IMR-90 (cell line): ENCODE data around the gene RBMY1D. TPM values are rescaled to one million over a fixed set of nuclear protein-coding genes. Genes with fewer than 3 reads are reported as not detected.

Experiments used
- ATAC-seq: fragments of 200-7000 bp; cut with Tn5 transposase; 2 replicates; pipeline ENCODE4 v1.9.1; 2020; ENCODE audit warnings: low read depth, mild to moderate bottlenecking, moderate library complexity
- BruUV-seq: library from RNA; stranded (reverse); fragments of 400-500 nt; replicated peaks from 2 replicates; lab custom pipeline; 2021; lab: Mats Ljungman, UMichigan
- CTCF ChIA-PET: fragments of 300-600 bp; formaldehyde crosslinking; extraction: SDS; loops from one replicate; lab custom pipeline; 2021; ENCODE audit warnings: antibody characterized with exemption; lab: Yijun Ruan, JAX
- POLR2A ChIA-PET: fragments of 300-600 bp; sonication (Branson Sonifier 250); formaldehyde crosslinking; loops from one replicate; lab custom pipeline; 2022; ENCODE audit warnings: antibody characterized with exemption; ENCODE audit not compliant: unreplicated experiment; lab: Charles Lee
- DNase-seq: peaks from one replicate; pipeline ENCODE4 v3.0.0; 2013
- H2AFZ ChIP-seq: replicated peaks from 2 replicates; pipeline ENCODE3; 2013; ENCODE audit warnings: low read length, mild to moderate bottlenecking; ENCODE audit not compliant: poor library complexity
- H2AK5ac ChIP-seq: 2 replicates; pipeline ENCODE4 v1.6.1; 2013; ENCODE audit warnings: low read depth, low read length, inconsistent platforms
- H2AK9ac ChIP-seq: replicated peaks from 2 replicates; pipeline ENCODE3; 2013; ENCODE audit warnings: mild to moderate bottlenecking, low read depth, low read length, moderate library complexity; ENCODE audit not compliant: poor library complexity
- H2BK120ac ChIP-seq: 2 replicates; pipeline ENCODE4 v1.6.1; 2013; ENCODE audit warnings: low read depth, low read length, inconsistent platforms
- H2BK15ac ChIP-seq: 3 replicates; pipeline ENCODE4 v1.6.1; 2013; ENCODE audit warnings: low read depth, low read length, inconsistent platforms
- H2BK20ac ChIP-seq: 2 replicates; pipeline ENCODE4 v1.6.1; 2013; ENCODE audit warnings: low read depth, mild to moderate bottlenecking, inconsistent platforms, low read length, moderate library complexity
- H2BK5ac ChIP-seq: 2 replicates; pipeline ENCODE4 v1.6.1; 2013; ENCODE audit warnings: mild to moderate bottlenecking, low read depth, low read length, inconsistent platforms; ENCODE audit not compliant: poor library complexity, severe bottlenecking
- H3K14ac ChIP-seq: replicated peaks from 2 replicates; pipeline ENCODE4 v1.6.1; 2013; ENCODE audit warnings: low read depth, low read length, inconsistent platforms
- H3K18ac ChIP-seq: 2 replicates; pipeline ENCODE4 v1.6.1; 2013; ENCODE audit warnings: low read depth, low read length, control low read depth
- H3K23ac ChIP-seq: 2 replicates; pipeline ENCODE4 v1.6.1; 2013; ENCODE audit warnings: low read depth, low read length, inconsistent platforms
- H3K27ac ChIP-seq: 2 replicates; pipeline ENCODE4 v1.5.1; 2013; ENCODE audit warnings: mild to moderate bottlenecking, control low read depth, low read length; ENCODE audit not compliant: insufficient read depth
- H3K27me3 ChIP-seq: 2 replicates; pipeline ENCODE4 v1.6.1; 2013; ENCODE audit warnings: low read length; ENCODE audit not compliant: control insufficient read depth, insufficient read depth
- H3K36me3 ChIP-seq: 2 replicates; pipeline ENCODE4 v1.6.1; 2013; ENCODE audit warnings: low read length, mixed read lengths; ENCODE audit not compliant: control insufficient read depth, insufficient read depth
- H3K4ac ChIP-seq: 2 replicates; pipeline ENCODE4 v1.6.1; 2013; ENCODE audit warnings: low read depth, low read length, inconsistent platforms
- H3K4me1 ChIP-seq: 2 replicates; pipeline ENCODE4 v1.6.1; 2013; ENCODE audit warnings: low read length, mixed read lengths; ENCODE audit not compliant: control insufficient read depth, insufficient read depth
- H3K4me2 ChIP-seq: 2 replicates; pipeline ENCODE4 v1.6.1; 2013; ENCODE audit warnings: low read depth, mild to moderate bottlenecking, control low read depth, low read length, moderate library complexity
- H3K4me3 ChIP-seq: 2 replicates; pipeline ENCODE4 v1.5.1; 2013; ENCODE audit warnings: low read depth, mild to moderate bottlenecking, control low read depth, low read length, moderate library complexity; ENCODE audit not compliant: insufficient read depth
- H3K56ac ChIP-seq: 2 replicates; pipeline ENCODE4 v1.6.1; 2013; ENCODE audit warnings: low read length, inconsistent platforms; ENCODE audit not compliant: insufficient read depth; ENCODE audit errors: extremely low read depth
- H3K79me1 ChIP-seq, 2 experiments: 2 replicates each; pipeline ENCODE4 v1.6.1; 2013; ENCODE audit warnings: low read length in 2 of 2, inconsistent platforms in 1 of 2, low read depth in 1 of 2
- H3K9ac ChIP-seq: 2 replicates; pipeline ENCODE4 v1.6.1; 2013; ENCODE audit warnings: low read depth, low read length, control low read depth
- H3K9me1 ChIP-seq: 2 replicates; pipeline ENCODE4 v1.6.1; 2013; ENCODE audit warnings: low read length, inconsistent platforms; ENCODE audit not compliant: insufficient read depth
- H3K9me3 ChIP-seq: 2 replicates; pipeline ENCODE4 v1.6.1; 2013; ENCODE audit warnings: low read length; ENCODE audit not compliant: control insufficient read depth, insufficient read depth
- H4K20me1 ChIP-seq: 2 replicates; pipeline ENCODE4 v1.6.1; 2013; ENCODE audit warnings: low read length, inconsistent platforms; ENCODE audit not compliant: insufficient read depth
- H4K5ac ChIP-seq: 2 replicates; pipeline ENCODE4 v1.6.1; 2013; ENCODE audit warnings: mild to moderate bottlenecking, low read depth, low read length, control low read depth
- H4K8ac ChIP-seq, 2 experiments: 2 replicates each; pipeline ENCODE4 v1.6.1; 2013; ENCODE audit warnings: low read depth in 2 of 2, low read length in 2 of 2, control low read depth in 1 of 2, inconsistent platforms in 1 of 2
- H4K91ac ChIP-seq: 2 replicates; pipeline ENCODE4 v1.6.1; 2013; ENCODE audit warnings: low read depth, low read length, inconsistent platforms; ENCODE audit not compliant: insufficient read depth
- BHLHE40 ChIP-seq: fragments of 150-350 bp; IDR thresholded peaks from 2 replicates; pipeline ENCODE4 v1.6.1; 2016; ENCODE audit warnings: mild to moderate bottlenecking, low read depth, low read length
- CEBPB ChIP-seq: IDR thresholded peaks from 2 replicates; pipeline ENCODE4 v1.6.1; 2012; ENCODE audit warnings: low read depth, low read length, improper control_type of control experiment
- CHD1 ChIP-seq: IDR thresholded peaks from 2 replicates; pipeline ENCODE4 v1.6.1; 2012; ENCODE audit warnings: low read depth, low read length, improper control_type of control experiment
- CTCF ChIP-seq: conservative IDR thresholded peaks from 2 replicates; pipeline ENCODE4 v1.5.1; 2012; ENCODE audit warnings: mild to moderate bottlenecking, low read depth, low read length, improper control_type of control experiment
- ELK1 ChIP-seq: fragments of 150-350 bp; IDR thresholded peaks from 2 replicates; pipeline ENCODE4 v1.6.1; 2016; ENCODE audit warnings: low read depth, mild to moderate bottlenecking, low read length, moderate library complexity, borderline replicate concordance
- MAFK ChIP-seq: IDR thresholded peaks from 2 replicates; pipeline ENCODE4 v1.6.1; 2012; ENCODE audit warnings: low read depth, low read length, improper control_type of control experiment
- MAZ ChIP-seq: IDR thresholded peaks from 2 replicates; pipeline ENCODE4 v1.6.1; 2012; ENCODE audit warnings: low read depth, mild to moderate bottlenecking, low read length, improper control_type of control experiment, moderate library complexity, borderline replicate concordance
- MXI1 ChIP-seq: IDR thresholded peaks from 2 replicates; pipeline ENCODE4 v1.6.1; 2012; ENCODE audit warnings: low read depth, mild to moderate bottlenecking, low read length, moderate library complexity, borderline replicate concordance
- NFE2L2 ChIP-seq: fragments of 150-350 bp; IDR thresholded peaks from 2 replicates; pipeline ENCODE4 v1.6.1; 2016; ENCODE audit warnings: low read depth, mild to moderate bottlenecking, low read length
- RCOR1 ChIP-seq: IDR thresholded peaks from 2 replicates; pipeline ENCODE4 v1.6.1; 2012; ENCODE audit warnings: mild to moderate bottlenecking, low read length, improper control_type of control experiment; ENCODE audit not compliant: insufficient replicate concordance
- RFX5 ChIP-seq: IDR thresholded peaks from 2 replicates; pipeline ENCODE4 v1.8.0; 2012; ENCODE audit warnings: low read depth, mild to moderate bottlenecking, low read length, moderate library complexity
- SMC3 ChIP-seq: fragments of 150-350 bp; IDR thresholded peaks from 2 replicates; pipeline ENCODE4 v1.6.1; 2016; ENCODE audit warnings: low read depth, mild to moderate bottlenecking, antibody characterized with exemption, low read length, moderate library complexity
- WGBS, 2 experiments: methylation state at CpG; one replicate each; pipeline versions ENCODE4 v1.1.5 to v1.1.7; 2013; ENCODE audit warnings: missing lambda C conversion rate in 2 of 2; ENCODE audit not compliant: insufficient read length in 1 of 2; ENCODE audit errors: extremely low coverage in 2 of 2; 5-methylcytosine and 5-hydroxymethylcytosine counted together
- dilution Hi-C: fragments of 300-500 bp; cut with HindIII; formaldehyde crosslinking; loops from one replicate; pipeline ENCODE4 v1.14.3; 2018; ENCODE audit warnings: low sequenced_read_pairs; ENCODE audit not compliant: unreplicated experiment
- in situ Hi-C: fragments of 300-500 bp; cut with MboI; formaldehyde crosslinking; loops from 3 replicates; pipeline ENCODE4 v1.14.3; 2019; ENCODE audit warnings: low sequenced_read_pairs, inconsistent platforms, mixed read lengths
- intact Hi-C: fragments of 100-400 bp; cut with micrococcal nuclease; formaldehyde crosslinking; loops from 2 replicates; pipeline ENCODE4 v1.10.0; 2022
- polyA plus RNA-seq, 3 experiments: library from polyadenylated mRNA; depleted of rRNA; stranded (reverse); fragments of >200 nt; gene quantifications; 2 replicates each; pipeline ENCODE4 v1.2.3, GENCODE V29; 2012; ENCODE audit warnings: low replicate concordance in 1 of 3
- total RNA-seq: library from RNA; depleted of rRNA; stranded (reverse); fragments of >200 nt; gene quantifications from 2 replicates; pipeline ENCODE4 v1.2.3, GENCODE V29; 2012

Gene RBMY1D
- total and polyA plus RNA-seq, 2 of the 4 experiments (the other 2 are of a cell fraction), result not detected

- dilution Hi-C loops (no loop called here), in situ Hi-C loops (no loop called here), intact Hi-C loops (no loop called here)
- no peak for DNase-seq
- Histone ChIP-seq H4K5ac (no peak overlapping the region), H3K4ac (no peak overlapping the region), H3K4me1 (no peaks in the 10 kb centered on the region), H4K91ac (no peak overlapping the region), H3K9me1 (no peaks in the 10 kb centered on the region), H3K9me3 (no peaks in the 10 kb centered on the region), H2AFZ (no peak overlapping the region), H4K20me1 (no peaks in the 10 kb centered on the region), H3K18ac (no peak overlapping the region), H3K79me1 (no peaks in the 10 kb centered on the region), H3K4me3 (no peak overlapping the region), H3K56ac (no peak overlapping the region), H2BK5ac (no peak overlapping the region), H3K23ac (no peak overlapping the region), H3K27ac (no peak overlapping the region), H2BK15ac (no peak overlapping the region), H2BK20ac (no peak overlapping the region), H3K9ac (no peak overlapping the region), H3K4me2 (no peak overlapping the region), H2BK120ac (no peak overlapping the region), H2AK5ac (no peak overlapping the region), H3K36me3 (no peaks in the 10 kb centered on the region), H4K8ac (no peak overlapping the region), H2AK9ac (no peak overlapping the region), H3K14ac (no peak overlapping the region), H3K27me3 (no peaks in the 10 kb centered on the region)
- ChIA-PET POLR2A (no interaction called here), CTCF (no interaction called here)
- BruUV-seq, result no TSS peak
- no peak for TF ChIP-seq ELK1
- no peak for TF ChIP-seq CEBPB
- TF ChIP-seq MAFK, result no peak
- TF ChIP-seq CHD1, result no peak
- TF ChIP-seq MXI1, result no peak
- TF ChIP-seq NFE2L2, result no peak
- TF ChIP-seq RFX5, result no peak
- TF ChIP-seq RCOR1, result no peak
- no peak for TF ChIP-seq CTCF
- TF ChIP-seq SMC3, result no peak
- no peak for TF ChIP-seq MAZ
- no peak for TF ChIP-seq BHLHE40
- no CpG with 5 or more reads among the region's 8 CpGs for WGBS, 2 experiments
- no peak for ATAC-seq
Observed at GRCh38 chrY:21836343-21836742, 58.0 kb downstream of the RBMY1D start.
